Measurements from ENCODE around the gene GALNT6. TPM values are rescaled to one million over a fixed set of nuclear protein-coding genes. Genes with fewer than 3 reads are reported as not detected.

The GALNT6 gene
- total and polyA plus RNA-seq, 9 of the 15 experiments (the other 6 are each of a cell fraction or from before 2014, with no cell fraction given): 1.5 to 8.6 (median 5.1) TPM

- H3K36me3 ChIP-seq (ENCODE audit: control insufficient read depth, insufficient read depth, low read length): no peaks in the 10 kb centered on the region
- no peak for ATAC-seq
- DNase-seq (ENCODE audit: extremely low read depth in 1 of 4, low spot score in 3 of 4): no peak
- no peaks in the 10 kb centered on the region for H3K9me1 ChIP-seq (ENCODE audit: control insufficient read depth, insufficient read depth, low read length)
- H3K27me3 ChIP-seq (ENCODE audit: control insufficient read depth in 2 of 2, insufficient read depth in 2 of 2, low read length in 2 of 2): no peaks in the 10 kb centered on the region
- in situ Hi-C loops (cut with MboI) (no loop called here), intact Hi-C loops (cut with micrococcal nuclease) (no loop called here)
- no peaks in the 10 kb centered on the region for H3K9me3 ChIP-seq (replicated peaks; ENCODE audit: control insufficient read depth, insufficient read depth, low read depth, low read length)
- no peak overlapping the region for H3K4me3 ChIP-seq
- no peaks in the 10 kb centered on the region for H3K79me2 ChIP-seq (ENCODE audit: control insufficient read depth, insufficient read depth, low read length)
- BruUV-seq (replicated peaks): no TSS peak
- no peak overlapping the region for H3K27ac ChIP-seq (ENCODE audit: extremely low read depth, low read depth, low read length)
- no peaks in the 10 kb centered on the region; the same call in 1 of the 2 replicates for H4K20me1 ChIP-seq (replicated peaks; ENCODE audit: control insufficient read depth, insufficient read depth, low read length)
- no peak overlapping the region for H2AFZ ChIP-seq (ENCODE audit: low read depth, low read length)
- TF ChIP-seq ZEB2 (IDR thresholded peaks at IDR 0.05): no peak
- TF ChIP-seq, protein P1, sequence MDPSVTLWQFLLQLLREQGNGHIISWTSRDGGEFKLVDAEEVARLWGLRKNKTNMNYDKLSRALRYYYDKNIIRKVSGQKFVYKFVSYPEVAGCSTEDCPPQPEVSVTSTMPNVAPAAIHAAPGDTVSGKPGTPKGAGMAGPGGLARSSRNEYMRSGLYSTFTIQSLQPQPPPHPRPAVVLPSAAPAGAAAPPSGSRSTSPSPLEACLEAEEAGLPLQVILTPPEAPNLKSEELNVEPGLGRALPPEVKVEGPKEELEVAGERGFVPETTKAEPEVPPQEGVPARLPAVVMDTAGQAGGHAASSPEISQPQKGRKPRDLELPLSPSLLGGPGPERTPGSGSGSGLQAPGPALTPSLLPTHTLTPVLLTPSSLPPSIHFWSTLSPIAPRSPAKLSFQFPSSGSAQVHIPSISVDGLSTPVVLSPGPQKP (CRISPR knock-in tag; IDR thresholded peaks at IDR 0.05): no peak
- peaks cover 3% of the 10 kb centered on the region in 2 experiments; a peak in 3 of 5 replicates for H3K4me1 ChIP-seq (replicated peaks in 1 of 2; ENCODE audit: control insufficient read depth in 2 of 2, insufficient read depth in 2 of 2, low read length in 2 of 2)
- WGBS (ENCODE audit: insufficient coverage, low coverage, missing lambda C conversion rate): 74% methylated on average over 7 of the region's 7 CpGs
- no peak overlapping the region for H3K4me2 ChIP-seq (ENCODE audit: insufficient read depth, low read length)
- POLR2A ChIA-PET: no interaction called here
- no peak for FAIRE-seq
- CTCF ChIA-PET (ENCODE audit: low intra/inter-chr PET ratio): no interaction called here
- H3K9ac ChIP-seq (ENCODE audit: insufficient read depth in 1 of 2, low read depth in 2 of 2, low read length in 2 of 2): no peak overlapping the region
Observed at GRCh38 chr12:51382173-51382572, 9.0 kb downstream of the GALNT6 start.

GRCh38 chr12:51381226-51382079 is 9.8 kb downstream of the GALNT6 start:
- Histone ChIP-seq H3K4me3 (no peak overlapping the region), H3K27me3 (ENCODE audit: control insufficient read depth in 2 of 2, insufficient read depth in 2 of 2, low read length in 2 of 2) (no peaks in the 10 kb centered on the region), H3K27ac (ENCODE audit: extremely low read depth, low read depth, low read length) (no peak overlapping the region), H2AFZ (ENCODE audit: low read depth, low read length) (no peak overlapping the region), H4K20me1 (replicated peaks; ENCODE audit: control insufficient read depth, insufficient read depth, low read length) (no peaks in the 10 kb centered on the region; the same call in 1 of the 2 replicates), H3K9me1 (ENCODE audit: control insufficient read depth, insufficient read depth, low read length) (no peaks in the 10 kb centered on the region), H3K36me3 (ENCODE audit: control insufficient read depth, insufficient read depth, low read length) (no peaks in the 10 kb centered on the region), H3K79me2 (ENCODE audit: control insufficient read depth, insufficient read depth, low read length) (no peaks in the 10 kb centered on the region), H3K4me1 (replicated peaks in 1 of 2; ENCODE audit: control insufficient read depth in 2 of 2, insufficient read depth in 2 of 2, low read length in 2 of 2) (peaks cover 3% of the 10 kb centered on the region in 2 experiments; a peak in 3 of 5 replicates), H3K9ac (ENCODE audit: insufficient read depth in 1 of 2, low read depth in 2 of 2, low read length in 2 of 2) (no peak overlapping the region), H3K9me3 (replicated peaks; ENCODE audit: control insufficient read depth, insufficient read depth, low read depth, low read length) (no peaks in the 10 kb centered on the region), H3K4me2 (ENCODE audit: insufficient read depth, low read length) (no peak overlapping the region)
- intact Hi-C loops (cut with micrococcal nuclease) (no loop called here), in situ Hi-C loops (cut with MboI) (no loop called here)
- no peak for FAIRE-seq
- 30% methylated on average over 5 of the region's 5 CpGs for whole genome bisulfite sequencing (ENCODE audit: insufficient coverage, low coverage, missing lambda C conversion rate)
- no peak for DNase-seq (ENCODE audit: extremely low read depth in 1 of 4, low spot score in 3 of 4)
- TF ChIP-seq RBM25 (IDR thresholded peaks at IDR 0.05; ENCODE audit: low read depth, low read length, severe bottlenecking): peak; percentile 37
- no peak for TF ChIP-seq KLF6 (CRISPR knock-in tag; IDR thresholded peaks at IDR 0.05; ENCODE audit: borderline replicate concordance)
- no TSS peak for BruUV-seq (replicated peaks)
- no peak for ATAC-seq
- ChIA-PET POLR2A (no interaction called here), CTCF (ENCODE audit: low intra/inter-chr PET ratio) (no interaction called here)
